CD4-positive, alpha-beta T cell treated with Interleukin-17A for 4 hours (primary cell): ENCODE results near the gene PTGDR2.
"Not testable (repeated sequence)": the region's sequence is repeated elsewhere in the genome, so short reads cannot be mapped to it uniquely, and the experiment has no call there.

Source experiments
- DNase-seq: peaks from one replicate; pipeline ENCODE4 v3.0.0-alpha.2; 2020; ENCODE audit warnings: mixed read lengths

Gene PTGDR2

DNA sequence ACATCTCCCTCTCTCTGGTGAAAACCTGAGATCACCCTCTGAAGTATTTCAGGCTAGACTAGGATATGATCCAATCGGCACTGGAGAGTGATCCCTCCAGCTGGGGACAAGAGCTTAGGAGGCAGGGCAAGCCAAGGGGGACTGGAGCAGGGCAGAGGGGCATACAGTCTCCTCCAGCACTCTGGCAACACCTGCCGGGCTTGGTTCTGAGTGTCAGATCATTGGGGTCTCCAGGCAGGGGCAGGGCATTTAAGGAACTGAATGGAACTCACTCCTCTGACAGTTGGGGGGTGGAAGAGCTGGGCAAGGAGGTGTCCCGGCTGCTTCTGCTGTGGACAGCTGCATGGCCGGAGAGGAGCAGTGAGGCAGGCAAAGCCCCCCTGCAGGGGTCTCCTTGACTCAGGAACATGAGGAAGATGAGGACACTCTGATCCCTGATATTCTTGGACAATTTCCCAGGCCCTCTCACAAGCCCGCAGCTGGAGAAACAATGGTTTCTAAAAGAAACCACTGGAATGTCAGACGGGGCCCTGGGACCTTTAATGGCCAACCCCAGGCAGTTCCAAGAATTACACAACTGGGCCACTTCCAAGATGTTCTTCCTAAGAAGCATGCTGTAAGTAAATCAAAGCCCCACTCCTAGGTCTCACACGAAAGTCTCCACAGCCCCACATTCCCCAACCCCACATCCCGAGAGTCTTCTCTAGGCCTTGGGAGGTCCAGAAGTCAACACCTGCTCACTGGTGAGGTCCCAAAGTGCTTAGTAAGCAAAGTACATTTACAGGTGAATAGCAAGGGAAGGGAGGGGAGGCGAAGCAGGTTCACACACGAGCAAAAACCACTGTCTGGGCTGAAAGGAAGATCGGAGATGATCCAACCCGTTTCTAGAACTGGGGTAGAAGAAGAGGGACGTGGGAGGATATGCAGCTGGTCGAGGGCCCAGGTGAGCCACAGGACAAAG lies 15.0 kb downstream of the PTGDR2 start:
- no peak for DNase-seq

DNA sequence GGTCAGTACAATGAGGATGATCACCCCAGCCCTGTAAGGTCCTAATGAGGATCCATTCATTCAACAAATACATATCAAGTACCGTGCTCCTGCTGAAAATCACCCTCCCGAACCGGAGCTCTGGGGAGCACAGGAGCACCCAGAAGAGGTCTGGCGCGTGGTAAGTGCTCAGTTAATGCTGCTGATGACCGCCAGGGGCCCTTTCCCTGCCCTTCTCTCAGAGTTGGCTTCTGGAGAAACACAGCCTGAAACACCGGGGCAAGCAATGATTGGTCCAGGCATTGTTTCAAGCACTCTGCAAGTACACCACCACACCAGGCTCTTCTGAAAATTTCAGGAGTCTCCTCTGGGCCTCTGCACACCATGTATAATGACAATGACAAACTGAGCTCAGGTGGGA lies 17.6 kb downstream of the PTGDR2 start:
- no peak for DNase-seq

GRCh38 chr11:60836866-60837515 lies 18.8 kb downstream of the PTGDR2 start:
- no peak for DNase-seq

GRCh38 chr11:60835534-60835846 lies 20.3 kb downstream of the PTGDR2 start:
- DNase-seq: no peak

GRCh38 chr11:60834742-60835533 lies 20.8 kb downstream of the PTGDR2 start:
- no peak for DNase-seq

DNA sequence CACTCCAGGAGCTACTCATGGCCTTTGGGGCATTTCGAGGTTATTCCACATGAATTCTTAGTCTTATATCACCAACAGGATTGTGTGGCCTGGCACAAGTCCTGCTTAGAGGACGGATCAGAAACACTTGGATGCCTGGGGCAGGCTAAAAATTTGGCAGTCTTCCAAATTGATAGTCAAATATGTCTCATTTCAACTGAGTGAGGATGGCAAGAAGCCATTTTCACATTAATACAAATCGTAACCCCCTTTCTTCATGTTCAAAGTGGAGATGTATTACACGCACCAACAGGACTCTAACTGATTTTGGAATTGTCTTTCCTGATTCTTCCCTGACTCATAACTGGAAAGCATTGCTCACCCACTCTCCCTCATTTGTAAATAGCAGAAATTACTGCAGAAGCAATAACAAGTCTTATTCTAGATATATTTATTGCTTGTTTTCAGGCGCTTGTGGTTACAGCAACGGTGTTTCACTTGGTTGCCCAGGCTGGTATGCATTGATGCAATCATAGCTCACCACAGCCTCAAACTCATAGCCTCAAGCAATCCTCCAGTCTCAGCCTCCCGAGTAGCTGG lies 24.2 kb downstream of the PTGDR2 start:
- DNase-seq: no peak

GRCh38 chr11:60831143-60831500 lies 24.6 kb downstream of the PTGDR2 start:
- peak; percentile 86 for DNase-seq

DNA sequence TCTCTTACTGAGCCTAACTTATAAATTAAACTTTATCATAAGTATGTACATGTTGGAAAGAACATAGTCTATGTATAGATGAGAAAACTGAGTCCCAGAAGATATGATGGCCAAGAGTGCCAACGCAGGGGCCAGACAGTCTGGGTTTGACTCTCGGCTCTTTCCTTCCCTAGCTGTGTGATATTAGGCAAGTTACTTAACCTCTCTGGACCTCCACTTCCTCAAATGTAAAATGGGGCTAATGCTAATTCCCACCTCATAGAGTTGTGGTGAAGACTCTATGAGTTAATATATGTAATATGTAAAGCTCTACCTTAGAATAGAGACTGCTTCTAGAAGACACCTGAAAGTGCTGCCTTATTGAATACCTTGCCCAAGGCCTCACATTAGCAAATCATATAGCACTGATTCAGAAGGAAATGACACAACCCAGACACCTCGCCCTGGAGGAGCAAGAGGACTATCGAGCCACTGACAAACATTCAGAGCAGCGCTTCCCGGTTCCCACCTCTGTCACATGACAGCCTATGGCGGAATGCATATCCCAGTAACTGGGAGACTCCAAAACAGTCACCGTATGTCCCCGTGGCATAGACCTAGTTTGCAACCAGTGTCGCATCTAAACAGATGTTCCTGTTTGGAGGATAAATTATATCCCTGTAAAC lies 25.1 kb downstream of the PTGDR2 start:
- DNase-seq: no peak

DNA sequence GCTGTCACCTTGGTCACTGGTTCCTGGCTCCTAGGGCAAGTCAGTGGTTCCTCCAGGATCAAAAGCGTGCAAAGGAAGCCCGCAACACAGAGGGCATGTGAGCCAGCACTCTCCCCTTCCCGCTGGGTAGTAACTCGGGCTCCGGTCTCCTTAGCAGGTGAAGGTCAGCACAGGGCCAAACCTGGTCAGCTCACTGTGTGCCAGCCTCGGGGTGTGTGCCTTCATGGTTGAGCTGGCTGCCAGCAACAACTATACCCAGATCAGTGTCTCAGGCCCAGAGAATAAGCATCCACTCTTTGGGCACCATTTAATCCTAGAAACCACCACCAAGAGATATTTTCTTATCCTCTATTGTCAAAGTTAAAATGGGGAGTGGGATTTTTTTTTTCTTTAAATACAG lies 30.0 kb downstream of the PTGDR2 start:
- no peak for DNase-seq

- DNase-seq: no peak
Measured at GRCh38 chr11:60825118-60825517, 30.6 kb downstream of the PTGDR2 start.

DNA sequence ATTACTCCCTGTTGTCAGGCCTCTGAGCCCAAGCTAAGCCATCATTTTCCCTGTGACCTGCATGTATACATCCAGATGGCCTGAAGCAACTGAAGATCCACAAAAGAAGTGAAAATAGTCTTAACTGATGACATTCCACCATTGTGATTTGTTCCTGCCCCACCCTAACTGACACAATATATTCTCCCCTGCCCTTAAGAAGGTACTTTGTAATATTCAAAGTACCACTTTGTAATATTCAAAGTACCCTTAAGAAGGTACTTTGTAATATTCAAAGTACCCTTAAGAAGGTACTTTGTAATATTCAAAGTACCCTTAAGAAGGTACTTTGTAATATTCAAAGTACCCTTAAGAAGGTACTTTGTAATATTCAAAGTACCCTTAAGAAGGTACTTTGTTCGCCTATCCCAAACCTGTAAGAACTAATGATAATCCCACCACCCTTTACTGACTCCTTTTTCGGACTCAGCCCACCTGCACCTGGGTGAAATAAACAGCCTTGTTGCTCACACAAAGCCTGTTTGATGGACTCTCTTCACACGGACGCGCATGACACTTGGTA lies 31.9 kb downstream of the PTGDR2 start:
- DNase-seq: not testable (repeated sequence)

GRCh38 chr11:60821827-60822599 lies 33.7 kb downstream of the PTGDR2 start:
- no peak for DNase-seq

GRCh38 chr11:60818057-60818456 lies 37.7 kb downstream of the PTGDR2 start:
- no peak for DNase-seq

DNA sequence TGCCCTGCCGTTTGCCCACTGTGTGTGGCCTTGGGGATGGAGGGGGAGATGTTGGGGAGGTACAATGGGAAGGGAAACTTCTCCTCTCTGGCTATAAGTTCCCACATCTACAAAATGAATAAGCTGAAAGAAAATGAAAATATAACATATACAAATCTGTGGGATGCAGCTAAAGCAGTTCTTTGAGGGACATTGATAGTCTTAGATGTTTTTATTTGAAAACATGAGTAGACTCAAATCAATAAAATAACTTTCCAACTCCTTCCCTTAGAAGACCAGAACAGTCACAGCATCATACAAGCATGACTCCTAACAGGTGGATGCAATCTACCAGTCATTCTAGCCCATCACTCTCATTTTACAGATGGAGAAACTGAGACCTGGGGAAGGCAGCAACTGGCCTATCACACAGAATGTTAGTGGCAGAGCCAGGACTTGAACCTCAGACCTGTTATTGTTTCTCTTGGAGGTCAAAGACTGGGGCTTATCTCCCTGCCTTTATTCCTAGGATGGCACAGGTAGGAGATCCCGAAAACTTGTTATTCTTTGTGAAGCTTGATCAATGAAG lies 39.1 kb downstream of the PTGDR2 start:
- no peak for DNase-seq

GRCh38 chr11:60814112-60814511 lies 41.6 kb downstream of the PTGDR2 start:
- no peak for DNase-seq

- no peak for DNase-seq
Measured at GRCh38 chr11:60813324-60813723, 42.4 kb downstream of the PTGDR2 start.

DNA sequence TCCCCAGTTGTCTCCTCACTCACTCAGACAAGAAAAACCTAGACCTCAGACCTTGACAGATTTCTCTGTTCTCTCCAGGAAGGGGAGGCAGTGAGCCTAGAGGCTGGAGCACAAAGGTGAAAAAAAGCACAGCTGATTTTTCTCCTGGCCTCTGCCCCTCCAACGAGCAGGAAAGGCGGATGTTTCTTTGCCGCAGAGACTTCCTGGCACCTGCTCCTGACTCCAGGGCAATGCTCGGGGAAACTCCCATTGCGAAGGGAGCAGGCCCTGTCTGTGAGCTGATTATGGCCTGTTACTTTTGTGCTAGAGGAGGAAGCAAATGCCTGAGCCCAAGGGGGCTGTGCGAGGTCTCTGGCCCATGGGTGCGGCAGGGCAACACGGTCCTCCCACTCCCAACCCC lies 45.2 kb downstream of the PTGDR2 start:
- no peak for DNase-seq

GRCh38 chr11:60810151-60810550 lies 45.6 kb downstream of the PTGDR2 start:
- no peak for DNase-seq

- no peak for DNase-seq
Measured at GRCh38 chr11:60809691-60810090, 46.1 kb downstream of the PTGDR2 start.

GRCh38 chr11:60809249-60809648 lies 46.5 kb downstream of the PTGDR2 start:
- DNase-seq: no peak

- no peak for DNase-seq
Measured at GRCh38 chr11:60803273-60803936, 52.3 kb downstream of the PTGDR2 start.
